ENCODE data around the gene DCBLD1. TPM values are rescaled to one million over a fixed set of nuclear protein-coding genes. Genes with fewer than 3 reads are reported as not detected.
"Not testable (repeated sequence)": the region's sequence is repeated elsewhere in the genome, so short reads cannot be mapped to it uniquely, and the experiment has no call there.

DCBLD1 gene
- total RNA-seq, 1 donor: 3.6 TPM

DNA sequence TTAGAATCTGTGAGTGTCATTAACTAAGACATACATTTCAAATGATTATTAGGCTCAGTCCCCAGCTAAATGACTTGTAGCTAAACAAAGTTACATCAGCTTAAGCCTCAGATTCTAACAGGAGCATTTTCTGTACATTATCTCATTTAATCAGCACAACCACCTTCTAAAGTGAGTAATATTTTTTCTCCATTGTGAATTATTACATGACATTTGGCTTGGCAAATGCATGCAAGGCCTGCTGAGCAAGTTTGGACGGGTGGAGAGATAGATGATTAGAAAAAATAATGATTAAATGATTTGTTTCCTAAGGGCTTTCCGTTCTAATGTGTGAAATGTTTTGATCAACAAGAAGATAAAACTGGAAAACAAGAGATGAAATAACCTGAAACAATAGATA is 20.7 kb downstream of the DCBLD1 start:
- H3K27me3 ChIP-seq (ENCODE audit: insufficient read depth, low read length): no peaks in the 10 kb centered on the region
- no peaks in the 10 kb centered on the region for H3K9me3 ChIP-seq (ENCODE audit: low read depth, low read length)
- no peak overlapping the region for H3K4me3 ChIP-seq (ENCODE audit: low read length)
- peaks cover 5% of the 10 kb centered on the region for H3K4me1 ChIP-seq (ENCODE audit: insufficient read depth, low read length)

DNA sequence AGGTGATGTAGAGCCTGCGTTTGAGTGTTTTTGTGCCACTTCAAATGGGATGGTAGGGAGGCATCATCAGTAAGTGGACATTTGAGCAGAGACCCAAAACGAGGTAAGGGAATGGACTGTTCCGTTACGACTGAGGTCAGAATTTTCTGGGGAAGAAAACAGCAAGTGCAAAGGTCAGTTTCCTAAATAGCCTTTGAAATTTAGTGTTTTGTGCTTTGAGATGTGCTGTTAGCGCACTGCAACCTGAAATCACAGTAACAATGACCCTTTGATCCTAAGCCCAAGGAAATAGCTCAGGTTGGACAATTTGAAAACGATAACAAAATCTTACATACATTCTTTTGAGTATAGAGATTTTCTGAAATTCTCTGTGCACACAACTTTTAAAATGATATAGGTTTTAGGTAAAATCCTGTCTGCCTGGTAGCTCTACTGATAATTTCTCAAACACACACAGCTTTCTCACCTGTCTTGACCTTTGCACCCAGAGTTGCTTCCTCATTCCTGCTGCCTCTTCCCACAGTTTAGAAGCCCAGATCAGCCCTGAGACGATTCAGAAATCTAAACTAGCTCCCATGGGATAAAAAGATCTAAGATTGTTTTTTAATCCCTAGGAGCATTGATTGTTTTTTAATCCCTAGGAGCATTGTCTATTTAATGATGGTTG is 22.1 kb downstream of the DCBLD1 start:
- Histone ChIP-seq H3K4me1 (ENCODE audit: insufficient read depth, low read length) (no peaks in the 10 kb centered on the region), H3K9me3 (ENCODE audit: low read depth, low read length) (no peaks in the 10 kb centered on the region), H3K27me3 (ENCODE audit: insufficient read depth, low read length) (no peaks in the 10 kb centered on the region), H3K4me3 (ENCODE audit: low read length) (no peak overlapping the region)

DNA sequence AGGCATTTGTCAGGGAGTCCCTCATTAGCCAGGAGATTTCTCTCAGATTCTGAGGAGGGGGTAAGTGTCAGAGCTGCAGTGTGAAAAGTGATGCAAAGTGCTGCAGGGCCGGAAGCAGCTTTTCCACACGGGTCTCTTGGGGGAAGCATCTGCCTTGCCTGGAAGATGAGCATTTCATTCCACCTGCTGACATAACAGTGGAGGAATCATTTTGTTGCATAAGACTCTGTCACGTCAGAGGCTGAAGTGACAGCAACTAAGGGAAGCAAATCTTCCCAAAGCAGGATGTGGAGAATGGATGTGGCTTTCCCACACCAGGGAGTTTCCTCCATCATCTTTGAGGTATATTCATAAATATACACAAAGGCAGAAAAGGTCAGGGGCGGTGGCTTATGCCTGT is 22.8 kb downstream of the DCBLD1 start:
- no peak overlapping the region for H3K4me3 ChIP-seq (ENCODE audit: low read length)
- no peaks in the 10 kb centered on the region for H3K9me3 ChIP-seq (ENCODE audit: low read depth, low read length)
- no peaks in the 10 kb centered on the region for H3K4me1 ChIP-seq (ENCODE audit: insufficient read depth, low read length)
- H3K27me3 ChIP-seq (ENCODE audit: insufficient read depth, low read length): no peaks in the 10 kb centered on the region

DNA sequence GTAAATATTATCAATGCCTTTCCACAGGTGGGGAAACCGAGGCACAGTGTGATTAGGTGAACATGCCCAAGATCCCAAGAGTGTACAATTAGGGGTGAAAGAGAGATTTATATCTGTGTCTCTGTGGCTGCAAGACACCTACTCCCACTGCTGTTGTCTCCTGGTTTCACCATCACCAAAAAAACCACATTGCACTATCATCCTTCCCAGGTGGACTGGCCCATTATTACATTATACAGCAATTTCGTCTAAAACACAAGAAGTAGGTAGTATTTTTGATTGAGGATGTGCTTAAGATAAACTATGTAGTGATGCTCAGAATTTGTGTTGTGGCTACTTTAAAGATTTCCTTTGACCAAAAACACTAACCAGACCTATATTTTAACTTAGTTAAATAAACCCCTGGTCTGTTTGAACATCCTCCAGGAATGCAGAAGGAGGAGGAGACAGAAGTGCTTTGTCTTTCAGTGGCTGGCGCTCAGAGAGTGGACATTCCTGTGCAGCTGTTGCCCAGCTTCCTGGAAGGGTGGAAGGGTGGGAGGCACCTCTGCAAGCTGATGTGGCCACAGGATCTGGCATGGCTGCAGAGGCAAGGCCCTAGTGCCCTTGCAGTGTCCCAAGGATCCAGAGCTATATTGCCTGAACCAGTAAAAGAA is 23.8 kb downstream of the DCBLD1 start:
- H3K9me3 ChIP-seq (ENCODE audit: low read depth, low read length): no peaks in the 10 kb centered on the region
- H3K27me3 ChIP-seq (ENCODE audit: insufficient read depth, low read length): no peaks in the 10 kb centered on the region
- no peak overlapping the region for H3K4me3 ChIP-seq (ENCODE audit: low read length)
- no peaks in the 10 kb centered on the region for H3K4me1 ChIP-seq (ENCODE audit: insufficient read depth, low read length)

DNA sequence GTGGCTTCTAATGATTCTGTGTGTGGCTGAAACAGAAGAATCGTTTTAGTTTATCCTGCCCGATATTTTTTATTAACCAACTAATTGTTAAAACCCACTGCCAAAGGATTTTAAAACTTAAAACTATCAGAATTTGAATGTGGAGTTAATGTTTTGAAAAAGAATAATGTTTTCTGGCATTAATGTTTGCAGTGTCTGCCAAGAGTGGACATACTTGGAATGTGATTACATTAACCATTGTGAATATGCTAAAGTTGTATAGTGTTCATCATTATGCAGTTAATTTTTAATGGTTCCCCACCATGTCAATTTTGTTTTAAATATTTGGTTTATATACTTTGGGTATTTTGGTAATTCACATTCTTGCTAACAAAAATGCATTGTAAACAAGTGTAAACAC is 24.4 kb downstream of the DCBLD1 start:
- Histone ChIP-seq H3K9me3 (ENCODE audit: low read depth, low read length) (no peaks in the 10 kb centered on the region), H3K4me3 (ENCODE audit: low read length) (no peak overlapping the region), H3K4me1 (ENCODE audit: insufficient read depth, low read length) (no peaks in the 10 kb centered on the region), H3K27me3 (ENCODE audit: insufficient read depth, low read length) (no peaks in the 10 kb centered on the region)

DNA sequence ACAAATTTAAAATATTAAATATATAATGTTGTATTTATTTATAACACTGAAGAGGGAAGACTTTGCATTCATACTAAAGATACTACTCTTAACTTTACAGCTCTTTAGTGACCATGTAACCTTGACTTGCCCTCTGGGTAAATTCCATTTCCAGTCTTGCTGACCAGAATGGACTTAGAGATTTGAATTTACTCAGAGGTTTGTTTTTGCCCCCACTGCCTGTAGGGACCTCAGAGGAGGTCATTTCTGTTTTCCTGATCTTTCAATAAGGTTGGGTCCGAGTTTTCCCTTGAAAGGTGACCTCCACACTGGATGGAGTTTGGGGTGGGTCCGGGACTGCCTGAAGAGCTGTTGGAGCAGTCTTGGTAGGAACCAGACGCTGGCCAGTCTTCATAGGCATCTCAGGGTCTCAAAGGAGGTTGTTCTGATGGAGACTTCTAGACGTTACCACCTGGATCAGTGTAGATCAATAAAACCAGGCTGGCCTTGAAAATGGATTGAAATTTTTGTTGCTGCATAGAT is 26.0 kb downstream of the DCBLD1 start:
- Histone ChIP-seq H3K27me3 (ENCODE audit: insufficient read depth, low read length) (no peaks in the 10 kb centered on the region), H3K9me3 (ENCODE audit: low read depth, low read length) (no peaks in the 10 kb centered on the region), H3K4me1 (ENCODE audit: insufficient read depth, low read length) (no peaks in the 10 kb centered on the region), H3K4me3 (ENCODE audit: low read length) (no peak overlapping the region)

DNA sequence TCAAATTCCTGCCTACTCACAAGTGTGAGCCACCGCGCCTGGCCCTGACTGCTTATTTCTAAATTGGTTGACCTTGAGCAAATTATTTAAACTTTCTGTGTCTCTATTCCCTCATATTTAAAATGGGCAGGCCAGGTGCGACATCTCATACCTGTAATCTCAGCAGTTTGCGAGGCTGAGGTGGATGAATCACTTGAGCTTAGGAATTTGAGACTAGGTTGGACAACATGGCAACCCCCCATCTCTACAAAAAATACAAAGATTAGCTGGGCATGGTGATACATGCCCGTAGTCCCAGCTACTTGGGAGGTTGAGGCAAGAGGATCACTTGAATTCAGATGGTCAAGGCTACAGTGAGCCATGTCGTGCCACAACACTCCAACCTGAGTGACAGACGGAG is 26.5 kb downstream of the DCBLD1 start:
- H3K4me1 ChIP-seq (ENCODE audit: insufficient read depth, low read length): no peaks in the 10 kb centered on the region
- no peaks in the 10 kb centered on the region for H3K27me3 ChIP-seq (ENCODE audit: insufficient read depth, low read length)
- H3K4me3 ChIP-seq (ENCODE audit: low read length): no peak overlapping the region
- no peaks in the 10 kb centered on the region for H3K9me3 ChIP-seq (ENCODE audit: low read depth, low read length)

DNA sequence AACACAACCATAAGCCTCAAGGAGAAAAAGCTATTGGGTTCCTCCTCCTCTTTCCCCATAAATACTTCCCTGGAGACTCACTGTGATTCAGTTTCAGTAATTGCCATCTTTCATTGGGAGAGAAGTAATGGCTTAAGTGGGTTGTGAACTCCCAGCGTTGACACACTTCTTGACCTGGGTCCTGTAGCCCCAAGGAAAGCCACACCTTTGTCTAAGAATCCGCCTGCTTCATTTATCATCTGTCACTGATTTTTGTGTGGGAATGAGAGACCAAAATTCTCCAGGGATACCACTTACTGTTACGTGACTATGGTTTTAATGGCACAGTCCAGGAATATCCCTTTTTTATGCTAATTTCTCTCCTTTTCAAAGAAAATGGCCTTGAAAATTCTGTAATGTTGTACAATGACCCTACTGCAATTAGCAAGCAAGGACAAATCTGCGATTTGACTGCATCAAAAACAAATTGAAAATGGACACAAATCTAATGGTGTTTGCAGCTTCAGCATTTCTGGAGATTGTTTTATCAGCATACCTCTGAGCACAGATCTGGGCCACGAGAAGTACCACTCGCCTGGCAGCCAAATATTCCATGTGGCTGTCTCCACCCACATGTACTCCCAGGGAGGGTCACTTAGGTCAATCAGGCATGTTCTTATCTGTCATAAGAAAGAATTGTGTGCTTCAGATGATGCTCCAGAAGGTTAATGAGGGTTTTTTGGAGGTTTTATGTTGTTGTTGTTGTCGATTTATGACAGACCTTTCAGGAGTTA is 29.8 kb downstream of the DCBLD1 start:
- Histone ChIP-seq H3K4me1 (ENCODE audit: insufficient read depth, low read length) (no peaks in the 10 kb centered on the region), H3K9me3 (ENCODE audit: low read depth, low read length) (no peaks in the 10 kb centered on the region), H3K27me3 (ENCODE audit: insufficient read depth, low read length) (no peaks in the 10 kb centered on the region), H3K4me3 (ENCODE audit: low read length) (no peak overlapping the region)

DNA sequence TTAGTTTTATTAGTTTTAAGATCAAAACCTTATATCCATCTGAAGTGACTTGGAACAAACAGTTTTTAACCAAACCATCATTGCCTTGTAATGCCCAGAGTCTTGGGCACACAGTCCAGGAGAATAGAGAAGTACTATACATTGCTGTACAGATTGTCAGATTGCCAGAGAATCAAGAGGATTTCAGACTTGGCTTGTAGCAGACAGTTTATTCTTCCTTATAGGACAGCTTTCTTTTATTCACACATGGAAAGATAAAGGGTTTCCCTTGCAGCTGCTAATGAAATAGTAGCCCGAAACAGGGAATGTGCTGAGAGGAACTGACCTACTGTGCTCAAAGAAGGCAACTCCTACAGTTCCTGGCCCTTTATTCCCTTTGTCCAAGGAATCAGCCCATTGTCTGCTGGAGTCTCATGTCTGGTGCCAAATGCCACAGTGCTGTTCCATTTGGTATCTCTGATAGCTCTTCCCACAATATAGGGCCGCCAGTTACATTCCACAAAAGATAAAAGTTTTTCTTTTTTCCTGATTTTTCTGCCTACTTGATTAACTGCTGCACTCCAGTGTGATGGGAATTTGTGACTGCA is 30.6 kb downstream of the DCBLD1 start:
- H3K4me3 ChIP-seq (ENCODE audit: low read length): no peak overlapping the region
- H3K27me3 ChIP-seq (ENCODE audit: insufficient read depth, low read length): no peaks in the 10 kb centered on the region
- no peaks in the 10 kb centered on the region for H3K4me1 ChIP-seq (ENCODE audit: insufficient read depth, low read length)
- no peaks in the 10 kb centered on the region for H3K9me3 ChIP-seq (ENCODE audit: low read depth, low read length)

DNA sequence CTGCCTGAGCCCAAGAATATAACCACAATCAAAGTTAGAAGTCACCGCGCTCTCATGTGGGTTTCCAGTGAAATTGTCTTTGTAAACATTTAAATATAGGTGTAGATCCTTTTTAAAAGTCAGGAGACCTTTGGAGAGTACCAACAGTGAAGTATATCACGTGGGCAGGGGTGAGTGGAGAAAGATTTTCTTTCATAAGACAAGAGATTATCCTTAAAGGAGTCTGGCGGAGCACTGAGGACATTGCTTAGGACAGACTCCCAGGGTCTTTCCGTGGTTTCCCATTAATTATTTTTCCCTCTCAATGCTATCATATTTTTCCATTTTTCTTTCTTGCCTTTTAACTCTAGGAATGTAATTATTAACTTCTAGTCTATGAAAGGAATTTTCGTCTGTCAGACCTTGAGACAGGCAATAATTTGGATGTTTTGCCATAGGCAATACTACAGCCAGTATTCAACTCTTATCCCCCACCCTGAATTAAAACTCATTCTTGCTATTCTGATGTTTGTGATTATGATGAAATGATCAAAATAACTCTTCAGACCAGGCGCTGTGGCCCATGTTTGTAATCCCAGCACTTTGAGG is 31.4 kb downstream of the DCBLD1 start:
- H3K9me3 ChIP-seq (ENCODE audit: low read depth, low read length): no peaks in the 10 kb centered on the region
- H3K27me3 ChIP-seq (ENCODE audit: insufficient read depth, low read length): no peaks in the 10 kb centered on the region
- no peaks in the 10 kb centered on the region for H3K4me1 ChIP-seq (ENCODE audit: insufficient read depth, low read length)
- H3K4me3 ChIP-seq (ENCODE audit: low read length): no peak overlapping the region

DNA sequence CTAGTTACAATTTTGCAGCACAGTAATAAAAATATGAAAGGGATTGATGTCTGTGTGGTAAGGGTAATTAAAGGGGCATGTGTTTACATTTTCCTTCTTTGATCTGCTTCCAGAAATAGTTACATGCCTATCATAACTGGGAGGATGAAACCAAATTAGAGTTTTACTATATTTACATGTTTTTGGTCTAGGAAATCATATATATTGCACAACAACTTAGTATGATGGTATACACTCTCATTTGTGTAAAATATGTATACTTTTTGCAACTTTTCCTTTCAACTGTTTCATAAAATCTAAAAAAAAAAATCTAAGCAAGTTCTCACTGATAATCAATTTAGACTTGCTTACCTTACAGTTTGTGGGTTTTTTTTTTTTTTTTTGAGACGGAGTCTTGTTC is 32.2 kb downstream of the DCBLD1 start:
- Histone ChIP-seq H3K4me1 (ENCODE audit: insufficient read depth, low read length) (no peaks in the 10 kb centered on the region), H3K9me3 (ENCODE audit: low read depth, low read length) (no peaks in the 10 kb centered on the region), H3K27me3 (ENCODE audit: insufficient read depth, low read length) (no peaks in the 10 kb centered on the region), H3K4me3 (ENCODE audit: low read length) (no peak overlapping the region)

DNA sequence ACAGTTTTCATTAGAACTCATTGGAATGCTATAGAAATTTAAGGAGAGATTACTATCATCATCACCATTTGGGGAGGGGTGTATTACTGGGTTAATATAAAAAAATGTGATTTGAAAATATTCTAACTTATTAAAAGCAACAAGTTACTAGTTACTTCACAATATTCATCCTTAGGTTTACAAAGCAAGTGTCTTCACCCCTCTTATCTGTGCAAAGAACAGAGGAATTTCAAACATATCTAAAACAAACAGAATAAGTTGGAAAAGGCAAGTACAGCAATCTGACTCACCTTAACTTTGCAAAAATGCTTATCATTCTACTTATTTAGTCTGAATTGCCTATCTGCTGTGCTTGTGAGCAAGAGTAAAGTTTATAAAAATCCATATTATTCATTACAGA is 32.9 kb downstream of the DCBLD1 start:
- Histone ChIP-seq H3K4me3 (ENCODE audit: low read length) (no peak overlapping the region), H3K9me3 (ENCODE audit: low read depth, low read length) (no peaks in the 10 kb centered on the region), H3K4me1 (ENCODE audit: insufficient read depth, low read length) (no peaks in the 10 kb centered on the region), H3K27me3 (ENCODE audit: insufficient read depth, low read length) (no peaks in the 10 kb centered on the region)

DNA sequence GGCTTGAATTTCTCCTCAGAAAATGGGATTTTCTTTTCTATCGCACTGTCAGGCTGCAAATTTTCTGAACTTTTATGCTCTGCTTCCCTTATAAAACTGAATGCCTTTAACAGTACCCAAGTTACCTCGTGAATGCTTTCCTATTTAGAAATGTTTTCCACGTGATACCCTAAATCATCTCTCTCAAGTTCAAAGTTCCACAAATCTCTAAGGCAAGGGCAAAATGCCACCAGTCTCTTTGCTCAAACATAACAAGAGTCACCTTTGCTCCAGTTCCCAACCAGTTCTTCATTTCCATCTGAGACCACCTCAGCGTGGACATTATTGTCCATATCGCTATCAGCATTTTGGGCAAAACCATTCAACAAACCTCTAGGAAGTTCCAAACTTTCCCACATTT is 35.5 kb downstream of the DCBLD1 start:
- H3K27me3 ChIP-seq (ENCODE audit: insufficient read depth, low read length); H3K9me3 ChIP-seq (ENCODE audit: low read depth, low read length); H3K4me1 ChIP-seq (ENCODE audit: insufficient read depth, low read length); H3K4me3 ChIP-seq (ENCODE audit: low read length): not testable (repeated sequence)

DNA sequence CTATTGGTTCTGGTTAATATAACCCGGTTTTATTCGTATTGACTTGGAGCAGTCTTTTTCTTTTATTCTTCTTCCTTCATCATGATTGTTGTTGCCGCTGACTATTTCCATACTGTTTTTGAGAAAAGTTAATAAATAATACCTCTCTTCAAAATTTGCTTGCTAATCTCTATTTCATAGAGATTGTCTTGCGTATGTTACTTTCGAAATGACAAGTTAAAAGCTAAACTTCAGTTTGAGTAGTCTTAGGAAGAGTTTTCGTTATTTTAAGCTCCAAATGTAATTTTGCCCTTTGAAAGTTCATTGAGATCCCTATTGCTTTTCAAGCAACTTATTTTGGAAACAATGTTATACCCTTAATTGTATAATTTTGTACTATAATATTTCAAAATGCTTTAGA is 36.4 kb downstream of the DCBLD1 start:
- Histone ChIP-seq H3K27me3 (ENCODE audit: insufficient read depth, low read length) (no peaks in the 10 kb centered on the region), H3K9me3 (ENCODE audit: low read depth, low read length) (no peaks in the 10 kb centered on the region), H3K4me1 (ENCODE audit: insufficient read depth, low read length) (no peaks in the 10 kb centered on the region), H3K4me3 (ENCODE audit: low read length) (no peak overlapping the region)
